PC-9 (cell line): ENCODE results near the gene MECP2. TPM values are rescaled to one million over a fixed set of nuclear protein-coding genes. Genes with fewer than 3 reads are reported as not detected.

Source experiments
- BruUV-seq: library from RNA; stranded (reverse); fragments of 400-500 nt; replicated peaks from 2 replicates; lab custom pipeline; 2021; lab: Mats Ljungman, UMichigan
- CTCF ChIA-PET: fragments of 300-600 bp; sonication (Branson Sonifier 250); formaldehyde crosslinking; loops from one replicate; lab custom pipeline; 2022; ENCODE audit warnings: antibody characterized with exemption; lab: Charles Lee
- POLR2A ChIA-PET: fragments of 300-600 bp; sonication (Branson Sonifier 250); formaldehyde crosslinking; loops from one replicate; lab custom pipeline; 2022; ENCODE audit warnings: antibody characterized with exemption; ENCODE audit not compliant: unreplicated experiment; lab: Charles Lee
- DNase-seq, 2 experiments: peaks; one replicate each; pipeline versions ENCODE4 v3.0.0 to v3.0.0-alpha.2; 2015 to 2022; ENCODE audit warnings: mixed read lengths in 1 of 2
- H2AFZ ChIP-seq: fragments of 200-600 bp; sonication (generic); 2 replicates; pipeline ENCODE4 v1.8.1; 2017; ENCODE audit warnings: antibody characterized with exemption
- H3F3A ChIP-seq: fragments of 200-600 bp; sonication (generic); 2 replicates; pipeline ENCODE4 v1.8.1; 2017; ENCODE audit warnings: antibody characterized with exemption, mild to moderate bottlenecking, low read depth; ENCODE audit not compliant: insufficient read depth
- H3K27ac ChIP-seq: fragments of 200-600 bp; sonication (generic); 2 replicates; pipeline ENCODE4 v1.6.1; 2016; ENCODE audit warnings: mixed run types
- H3K27me3 ChIP-seq: fragments of 200-600 bp; sonication (generic); 2 replicates; pipeline ENCODE4 v1.6.1; 2016; ENCODE audit warnings: low read depth, mixed run types; ENCODE audit not compliant: insufficient read depth
- H3K36me3 ChIP-seq: fragments of 200-600 bp; sonication (generic); 2 replicates; pipeline ENCODE4 v1.6.1; 2016; ENCODE audit warnings: low read depth, mixed run types
- H3K4me1 ChIP-seq: fragments of 200-600 bp; sonication (generic); replicated peaks from 2 replicates; pipeline ENCODE4 v1.6.1; 2016; ENCODE audit warnings: mixed run types; ENCODE audit not compliant: insufficient read depth
- H3K4me2 ChIP-seq: fragments of 200-600 bp; sonication (generic); 2 replicates; pipeline ENCODE4 v1.6.1; 2017; ENCODE audit warnings: mixed run types
- H3K4me3 ChIP-seq: fragments of 200-600 bp; sonication (generic); 2 replicates; pipeline ENCODE4 v1.6.1; 2016; ENCODE audit warnings: mixed run types
- H3K79me2 ChIP-seq: fragments of 200-600 bp; sonication (generic); 2 replicates; pipeline ENCODE4 v1.6.1; 2017; ENCODE audit warnings: low read depth, mixed run types
- H3K9me2 ChIP-seq: fragments of 200-600 bp; sonication (generic); 2 replicates; pipeline ENCODE4 v1.8.1; 2017; ENCODE audit warnings: mild to moderate bottlenecking; ENCODE audit not compliant: insufficient read depth
- H3K9me3 ChIP-seq: fragments of 200-600 bp; sonication (generic); 2 replicates; pipeline ENCODE4 v1.8.1; 2016; ENCODE audit warnings: low read depth; ENCODE audit not compliant: insufficient read depth
- H4K20me1 ChIP-seq: fragments of 200-600 bp; sonication (generic); 2 replicates; pipeline ENCODE4 v1.8.1; 2017; ENCODE audit not compliant: insufficient read depth
- EZH2 ChIP-seq: fragments of 200-600 bp; sonication (generic); IDR thresholded peaks from 2 replicates; pipeline ENCODE4 v1.8.0; 2017; ENCODE audit warnings: antibody characterized with exemption, low read depth
- intact Hi-C: fragments of 100-400 bp; cut with micrococcal nuclease; formaldehyde crosslinking; loops from one replicate; pipeline ENCODE4 v1.10.0; 2022; ENCODE audit not compliant: unreplicated experiment
- microRNA-seq: library from miRNA; unstranded; fragments of <30 nt; microRNA quantifications from one replicate; pipeline ENCODE4 v1.2.0, GENCODE V29; 2021; ENCODE audit warnings: borderline number of aligned reads, borderline replicate concordance
- total RNA-seq: library from RNA; stranded (reverse); gene quantifications from 2 replicates; pipeline ENCODE4 v1.2.3, GENCODE V29; 2021
- TF ChIP-seq, protein P1 (sequence below): fragments of 200-600 bp; sonication (generic); conservative IDR thresholded peaks from 2 replicates; pipeline ENCODE4 v1.6.1; 2017; ENCODE audit warnings: mixed run types, antibody characterized with exemption, mild to moderate bottlenecking, moderate library complexity

The MECP2 gene
- total RNA-seq, 1 experiment from 2014 or later: 85.6 TPM

DNA sequence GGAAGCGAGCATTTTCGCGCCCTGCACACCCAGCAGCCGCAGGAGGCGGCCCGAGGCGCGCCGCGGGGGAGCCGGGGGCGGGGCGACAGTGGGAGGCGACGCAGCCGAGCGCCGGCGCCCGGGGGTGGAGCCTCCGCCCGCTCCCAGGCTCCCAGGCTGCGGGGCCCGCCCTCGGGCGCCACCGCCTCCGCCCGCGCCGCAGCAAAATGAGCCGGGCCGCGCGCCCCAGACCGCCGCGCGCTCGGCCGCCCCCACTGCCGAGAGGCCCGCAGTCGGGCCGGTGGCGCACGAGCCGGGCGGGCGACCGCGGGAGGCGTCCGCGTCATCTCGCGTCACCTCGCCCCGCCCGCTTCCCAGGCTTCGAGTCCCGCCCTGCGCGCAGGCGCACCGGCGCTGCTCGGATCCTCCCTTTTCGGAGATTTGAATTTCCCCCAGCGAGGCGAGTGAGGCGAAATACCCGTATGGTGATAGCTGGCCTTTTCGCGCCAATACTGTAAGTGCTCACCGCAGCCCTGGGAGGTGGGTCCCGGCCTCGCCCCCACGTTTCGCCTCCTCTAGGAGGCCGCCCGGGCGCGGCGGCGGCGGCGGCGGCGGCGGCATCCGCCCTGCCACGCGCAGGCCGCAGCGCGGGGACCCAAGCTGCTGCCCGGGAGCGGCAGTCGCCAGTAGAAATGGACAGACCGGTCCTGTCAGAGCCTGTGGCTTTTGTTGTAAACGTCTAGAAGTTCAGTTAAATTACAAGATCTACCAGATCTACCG is 125.0 kb downstream of the MECP2 start, which contains the start of gene TMEM187:
Gene TMEM187, plus strand, starts transcription at position 387 of the 759 bp plus-strand sequence. CDS start 9,309 bp downstream, outside the sequence.
- H3K79me2 ChIP-seq: peaks cover 47% of the 10 kb centered on the region
- no TSS peak for BruUV-seq
- no peak for TF ChIP-seq EZH2
- TF ChIP-seq, protein P1, sequence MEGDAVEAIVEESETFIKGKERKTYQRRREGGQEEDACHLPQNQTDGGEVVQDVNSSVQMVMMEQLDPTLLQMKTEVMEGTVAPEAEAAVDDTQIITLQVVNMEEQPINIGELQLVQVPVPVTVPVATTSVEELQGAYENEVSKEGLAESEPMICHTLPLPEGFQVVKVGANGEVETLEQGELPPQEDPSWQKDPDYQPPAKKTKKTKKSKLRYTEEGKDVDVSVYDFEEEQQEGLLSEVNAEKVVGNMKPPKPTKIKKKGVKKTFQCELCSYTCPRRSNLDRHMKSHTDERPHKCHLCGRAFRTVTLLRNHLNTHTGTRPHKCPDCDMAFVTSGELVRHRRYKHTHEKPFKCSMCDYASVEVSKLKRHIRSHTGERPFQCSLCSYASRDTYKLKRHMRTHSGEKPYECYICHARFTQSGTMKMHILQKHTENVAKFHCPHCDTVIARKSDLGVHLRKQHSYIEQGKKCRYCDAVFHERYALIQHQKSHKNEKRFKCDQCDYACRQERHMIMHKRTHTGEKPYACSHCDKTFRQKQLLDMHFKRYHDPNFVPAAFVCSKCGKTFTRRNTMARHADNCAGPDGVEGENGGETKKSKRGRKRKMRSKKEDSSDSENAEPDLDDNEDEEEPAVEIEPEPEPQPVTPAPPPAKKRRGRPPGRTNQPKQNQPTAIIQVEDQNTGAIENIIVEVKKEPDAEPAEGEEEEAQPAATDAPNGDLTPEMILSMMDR: no peak

More for the DNA sequence above, 125.0 kb downstream of the MECP2 start, which contains the start of gene TMEM187:
- peak within 1 kb of the TSS; percentile 99 for H3K27ac ChIP-seq
- H3K9me3 ChIP-seq: no peaks in the 10 kb centered on the region
- intact Hi-C loops: no loop called here
- no peaks in the 10 kb centered on the region for H3K9me2 ChIP-seq
- peaks cover 9% of the 10 kb centered on the region; the same call in 1 of the 2 replicates for H3F3A ChIP-seq
- peak within 1 kb of the TSS; percentile 92 for H3K4me3 ChIP-seq
- CTCF ChIA-PET: no interaction called here
- peaks cover 23% of the 10 kb centered on the region for H4K20me1 ChIP-seq
- peak within 1 kb of the TSS; percentile 55 for H2AFZ ChIP-seq
- H3K27me3 ChIP-seq: no peaks in the 10 kb centered on the region
- H3K36me3 ChIP-seq: no peaks in the 10 kb centered on the region
- DNase-seq: peak; percentile 70 to 93
- POLR2A ChIA-PET: interaction anchor here (0.7 kb wide), 2 partner anchors 68 to 623 kb away, joined by 3 to 4 read pairs; partner anchors contain the start of gene AVPR2
- peaks cover 13% of the 10 kb centered on the region for H3K4me1 ChIP-seq
- peak within 1 kb of the TSS; percentile 79 for H3K4me2 ChIP-seq

Small RNAs within 50 kb of the gene (microRNA-seq; reads per million reads assigned to microRNA genes)
- not detected for gene MIR3202-1
- not detected for gene MIR3202-2
- not detected for gene MIR718

Other genes starting within 250 kb of the MECP2 start
- 68.8 and 79.0 TPM in 2 replicates for gene L1CAM, start 211.5 kb downstream of the MECP2 start, total RNA-seq
- gene AVPR2, start 193.0 kb downstream of the MECP2 start, total RNA-seq: 3.2 and 3.8 TPM in 2 replicates
- gene ARHGAP4, start 171.5 kb downstream of the MECP2 start, total RNA-seq: 47.0 and 86.0 TPM in 2 replicates
- gene NAA10, start 162.7 kb downstream of the MECP2 start, total RNA-seq: 181 and 189 TPM in 2 replicates
- gene RENBP, start 153.1 kb downstream of the MECP2 start, total RNA-seq: 6.8 and 6.9 TPM in 2 replicates
- 67.1 and 79.9 TPM in 2 replicates for gene HCFC1, start 125.9 kb downstream of the MECP2 start, total RNA-seq
- gene TMEM187, start 125.0 kb downstream of the MECP2 start, total RNA-seq: 20.1 and 30.8 TPM in 2 replicates
- gene IRAK1, start 77.8 kb downstream of the MECP2 start, total RNA-seq: 317 and 364 TPM in 2 replicates
- not detected in 2 replicates for gene OPN1LW, start 46.5 kb upstream of the MECP2 start, total RNA-seq
- gene OPN1MW, start 84.9 kb upstream of the MECP2 start, total RNA-seq: not detected in 2 replicates
- not detected in 2 replicates for gene OPN1MW2, start 122.0 kb upstream of the MECP2 start, total RNA-seq
- gene OPN1MW3, start 159.9 kb upstream of the MECP2 start, total RNA-seq: not detected in 2 replicates
- not detected in 2 replicates for gene TEX28, start 197.4 kb upstream of the MECP2 start, total RNA-seq
- gene TKTL1, start 198.1 kb upstream of the MECP2 start, total RNA-seq: not detected in 2 replicates